ENCODE results near the gene ARL6IP6. TPM values are rescaled to one million over a fixed set of nuclear protein-coding genes. Genes with fewer than 3 reads are reported as not detected.

ARL6IP6 gene
- total RNA-seq, 1 donor from 2014 or later: 15.7 TPM

GRCh38 chr2:152701198-152701597 is 17.2 kb upstream of the ARL6IP6 start:
- no peaks in the 10 kb centered on the region for H3K4me1 ChIP-seq
- H3K4me3 ChIP-seq: no peak overlapping the region
- no peak for TF ChIP-seq CTCF (IDR thresholded peaks at IDR 0.05)
- H3K36me3 ChIP-seq: no peaks in the 10 kb centered on the region
- intact Hi-C loops (cut with DNase I): no loop called here
- DNase-seq: no peak
- H3K9me3 ChIP-seq: no peaks in the 10 kb centered on the region
- no peaks in the 10 kb centered on the region for H3K27me3 ChIP-seq
- ATAC-seq: no peak
- no peak overlapping the region for H3K27ac ChIP-seq

DNA sequence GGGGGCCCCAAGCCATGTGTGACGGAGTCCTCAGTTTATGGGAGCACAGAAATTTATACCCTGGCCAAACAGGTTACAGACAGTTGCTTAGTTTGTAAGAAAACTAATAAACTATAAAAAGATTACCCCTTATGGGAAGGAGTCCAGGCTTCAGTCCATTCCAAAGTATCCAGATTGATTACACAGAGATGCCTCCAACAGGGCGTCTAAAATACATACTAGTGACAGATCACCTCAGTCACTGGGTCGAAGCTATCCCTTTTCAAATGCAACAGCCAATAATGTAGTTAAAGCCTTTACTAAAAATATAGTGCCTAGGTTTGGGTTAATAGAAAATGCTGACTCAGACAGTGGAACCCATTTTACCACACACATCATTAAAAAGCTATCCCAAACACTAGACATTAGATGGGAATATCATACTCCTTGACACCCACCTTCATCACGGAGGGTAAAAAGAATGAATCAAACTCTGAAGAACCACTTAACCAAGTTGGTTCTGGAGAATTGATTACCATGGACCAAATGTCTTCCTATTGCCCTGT is 11.9 kb upstream of the ARL6IP6 start:
- Histone ChIP-seq H3K27me3 (no peaks in the 10 kb centered on the region), H3K4me3 (no peak overlapping the region), H3K27ac (no peak overlapping the region), H3K4me1 (no peaks in the 10 kb centered on the region), H3K9me3 (no peaks in the 10 kb centered on the region), H3K36me3 (peaks cover under 1% of the 10 kb centered on the region)
- intact Hi-C loops (cut with DNase I): no loop called here
- ATAC-seq (no peak), DNase-seq (no peak)
- TF ChIP-seq CTCF (IDR thresholded peaks at IDR 0.05): no peak

- H3K27ac ChIP-seq: no peak overlapping the region
- H3K4me3 ChIP-seq: no peak overlapping the region
- no peaks in the 10 kb centered on the region for H3K27me3 ChIP-seq
- TF ChIP-seq CTCF (IDR thresholded peaks at IDR 0.05): no peak
- H3K9me3 ChIP-seq: no peaks in the 10 kb centered on the region
- no peak for ATAC-seq
- DNase-seq: no peak
- H3K36me3 ChIP-seq: peaks cover 23% of the 10 kb centered on the region
- H3K4me1 ChIP-seq: no peaks in the 10 kb centered on the region
- intact Hi-C loops (cut with DNase I): no loop called here
Measured at GRCh38 chr2:152708742-152709141, 9.7 kb upstream of the ARL6IP6 start.

DNA sequence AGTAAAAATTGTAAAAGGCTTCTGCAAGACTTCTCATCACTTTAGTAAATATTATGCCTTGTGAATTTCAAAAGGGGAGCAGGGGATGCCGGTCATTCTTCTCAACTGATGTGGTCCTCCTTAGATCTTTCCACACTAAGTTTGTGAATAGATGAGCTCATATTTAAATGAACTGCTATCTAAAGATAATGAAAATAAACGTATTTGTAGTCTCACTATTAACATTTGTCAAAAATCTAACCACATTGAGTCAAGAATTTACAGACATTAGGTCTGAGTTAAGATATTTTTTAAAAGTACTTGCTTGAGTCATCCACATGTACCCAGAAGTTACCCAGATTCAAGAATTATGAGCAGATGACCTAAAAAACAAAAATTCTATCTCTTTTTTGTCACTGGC is 7.7 kb upstream of the ARL6IP6 start:
- DNase-seq (no peak), ATAC-seq (no peak)
- TF ChIP-seq CTCF (IDR thresholded peaks at IDR 0.05): no peak
- Histone ChIP-seq H3K36me3 (peaks cover 38% of the 10 kb centered on the region), H3K27ac (no peak overlapping the region), H3K4me1 (peaks cover 10% of the 10 kb centered on the region), H3K4me3 (no peak overlapping the region), H3K9me3 (no peaks in the 10 kb centered on the region), H3K27me3 (no peaks in the 10 kb centered on the region)
- intact Hi-C loops (cut with DNase I): no loop called here

GRCh38 chr2:152715112-152715511 is 3.3 kb upstream of the ARL6IP6 start:
- no peak for DNase-seq

More at GRCh38 chr2:152715112-152715511, 3.3 kb upstream of the ARL6IP6 start:
- Histone ChIP-seq H3K27me3 (no peaks in the 10 kb centered on the region), H3K9me3 (no peaks in the 10 kb centered on the region), H3K4me1 (peaks cover 27% of the 10 kb centered on the region), H3K4me3 (no peak overlapping the region), H3K36me3 (peaks cover 38% of the 10 kb centered on the region), H3K27ac (no peak overlapping the region)
- intact Hi-C loops (cut with DNase I): no loop called here
- no peak for TF ChIP-seq CTCF (IDR thresholded peaks at IDR 0.05)
- no peak for ATAC-seq

Data from upper lobe of right lung (tissue), 1 donor.